Epithelial cell of proximal tubule (primary cell): ENCODE data around the gene RASGRP3. TPM values are rescaled to one million over a fixed set of nuclear protein-coding genes. Genes with fewer than 3 reads are reported as not detected.

ENCODE experiments used
- DNase-seq: peaks from one replicate; pipeline ENCODE4 v3.0.0-alpha.2; 2011; ENCODE audit warnings: low read depth
- H3K4me3 ChIP-seq: 2 replicates; pipeline ENCODE4 v1.5.1; 2011; ENCODE audit warnings: low read depth, mild to moderate bottlenecking, low read length
- total RNA-seq: library from RNA; depleted of rRNA; stranded (reverse); fragments of >200 nt; gene quantifications from 2 replicates; pipeline ENCODE4 v1.2.3, GENCODE V29; 2015
- TF ChIP-seq, protein P1 (sequence below): conservative IDR thresholded peaks from 2 replicates; pipeline ENCODE4 v1.5.1; 2012; ENCODE audit warnings: low read depth, mild to moderate bottlenecking, low read length

Gene RASGRP3
- total RNA-seq, 1 donor from 2014 or later: 1.1 TPM

- TF ChIP-seq, protein P1, sequence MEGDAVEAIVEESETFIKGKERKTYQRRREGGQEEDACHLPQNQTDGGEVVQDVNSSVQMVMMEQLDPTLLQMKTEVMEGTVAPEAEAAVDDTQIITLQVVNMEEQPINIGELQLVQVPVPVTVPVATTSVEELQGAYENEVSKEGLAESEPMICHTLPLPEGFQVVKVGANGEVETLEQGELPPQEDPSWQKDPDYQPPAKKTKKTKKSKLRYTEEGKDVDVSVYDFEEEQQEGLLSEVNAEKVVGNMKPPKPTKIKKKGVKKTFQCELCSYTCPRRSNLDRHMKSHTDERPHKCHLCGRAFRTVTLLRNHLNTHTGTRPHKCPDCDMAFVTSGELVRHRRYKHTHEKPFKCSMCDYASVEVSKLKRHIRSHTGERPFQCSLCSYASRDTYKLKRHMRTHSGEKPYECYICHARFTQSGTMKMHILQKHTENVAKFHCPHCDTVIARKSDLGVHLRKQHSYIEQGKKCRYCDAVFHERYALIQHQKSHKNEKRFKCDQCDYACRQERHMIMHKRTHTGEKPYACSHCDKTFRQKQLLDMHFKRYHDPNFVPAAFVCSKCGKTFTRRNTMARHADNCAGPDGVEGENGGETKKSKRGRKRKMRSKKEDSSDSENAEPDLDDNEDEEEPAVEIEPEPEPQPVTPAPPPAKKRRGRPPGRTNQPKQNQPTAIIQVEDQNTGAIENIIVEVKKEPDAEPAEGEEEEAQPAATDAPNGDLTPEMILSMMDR: no peak
- H3K4me3 ChIP-seq: no peak overlapping the region
- DNase-seq: no peak
Measured at GRCh38 chr2:33586766-33587165, 110.3 kb downstream of the RASGRP3 start.

DNA sequence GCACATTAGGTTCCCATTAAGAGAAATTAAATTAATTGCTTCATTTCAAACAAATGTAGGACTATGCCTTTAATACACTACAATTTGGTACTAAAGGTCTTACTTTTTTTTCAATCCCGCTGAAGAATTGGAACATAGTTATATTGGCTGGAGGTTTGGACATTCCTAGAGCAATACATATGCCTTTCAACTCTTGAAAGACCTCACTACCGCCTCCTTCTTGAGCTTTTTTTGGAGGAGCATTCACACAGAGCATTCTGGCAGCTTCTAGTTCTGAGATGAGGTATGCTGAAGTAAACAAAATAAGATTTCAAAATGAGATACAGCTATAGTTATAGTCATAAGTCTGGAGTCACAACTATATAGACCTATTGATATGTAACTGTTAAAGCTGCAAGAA, 111.8 kb downstream of the RASGRP3 start:
- TF ChIP-seq, protein P1: no peak
- DNase-seq: no peak

DNA sequence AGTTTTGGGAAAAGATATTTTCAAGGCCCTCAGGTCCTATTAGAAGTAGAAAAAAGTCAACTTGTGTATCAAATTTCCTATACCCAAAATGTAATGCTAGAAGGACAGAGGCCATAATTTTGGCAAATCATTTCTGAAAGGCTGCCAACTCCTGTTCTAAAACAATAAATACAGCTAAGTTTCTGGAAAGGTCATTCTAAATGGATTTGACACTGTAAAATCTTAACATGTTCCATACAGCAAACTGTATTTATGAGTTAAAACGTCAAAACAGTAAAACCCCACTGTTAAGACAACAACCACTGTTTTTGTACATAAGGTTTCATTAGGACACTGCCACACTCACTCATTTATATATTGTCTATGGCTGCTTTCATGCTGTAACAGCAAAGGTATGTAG, 113.0 kb downstream of the RASGRP3 start:
- no peak overlapping the region for H3K4me3 ChIP-seq
- TF ChIP-seq, protein P1: no peak
- no peak for DNase-seq

More for the DNA sequence above, 111.8 kb downstream of the RASGRP3 start:
- H3K4me3 ChIP-seq: no peak overlapping the region

DNA sequence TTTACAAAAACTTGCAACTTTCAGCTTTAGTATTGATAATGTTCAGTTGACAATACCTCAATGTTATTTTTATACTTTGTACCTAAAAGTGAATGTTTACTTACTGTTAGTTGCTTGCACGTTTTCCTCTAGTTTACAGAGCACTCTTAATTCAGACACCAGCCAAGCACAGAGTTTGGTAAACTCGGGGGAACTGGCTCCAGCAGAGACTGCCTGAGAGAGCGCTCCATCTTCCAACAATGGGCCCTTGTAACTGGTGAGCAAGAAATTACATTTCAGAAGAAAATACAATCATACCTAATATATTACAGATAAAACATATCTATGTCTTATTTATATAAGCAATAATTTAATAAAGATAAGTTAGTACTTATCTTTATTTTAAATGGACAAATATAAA, 118.9 kb downstream of the RASGRP3 start:
- TF ChIP-seq, protein P1: no peak
- no peak overlapping the region for H3K4me3 ChIP-seq
- no peak for DNase-seq

DNA sequence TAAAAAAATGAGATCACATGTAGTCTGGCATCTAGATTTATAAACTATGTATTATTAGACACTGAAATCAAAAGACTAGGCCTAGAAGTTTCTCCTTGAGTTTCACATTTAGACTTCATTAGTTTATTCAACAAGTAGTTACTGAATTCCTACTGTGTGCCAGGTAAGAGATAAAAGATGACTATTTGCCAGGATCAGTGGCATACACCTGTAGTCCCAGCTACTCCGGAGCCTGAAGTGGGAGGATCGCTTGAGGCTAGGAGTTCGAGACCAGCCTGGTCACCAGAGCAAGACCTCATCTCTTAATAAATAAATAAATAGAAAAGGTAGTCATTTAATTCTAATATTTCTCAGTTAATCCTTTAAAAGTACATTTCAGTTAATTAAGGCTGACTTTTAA, 120.6 kb downstream of the RASGRP3 start:
- TF ChIP-seq, protein P1: no peak
- H3K4me3 ChIP-seq: peak overlapping the region; percentile 2
- DNase-seq: no peak

DNA sequence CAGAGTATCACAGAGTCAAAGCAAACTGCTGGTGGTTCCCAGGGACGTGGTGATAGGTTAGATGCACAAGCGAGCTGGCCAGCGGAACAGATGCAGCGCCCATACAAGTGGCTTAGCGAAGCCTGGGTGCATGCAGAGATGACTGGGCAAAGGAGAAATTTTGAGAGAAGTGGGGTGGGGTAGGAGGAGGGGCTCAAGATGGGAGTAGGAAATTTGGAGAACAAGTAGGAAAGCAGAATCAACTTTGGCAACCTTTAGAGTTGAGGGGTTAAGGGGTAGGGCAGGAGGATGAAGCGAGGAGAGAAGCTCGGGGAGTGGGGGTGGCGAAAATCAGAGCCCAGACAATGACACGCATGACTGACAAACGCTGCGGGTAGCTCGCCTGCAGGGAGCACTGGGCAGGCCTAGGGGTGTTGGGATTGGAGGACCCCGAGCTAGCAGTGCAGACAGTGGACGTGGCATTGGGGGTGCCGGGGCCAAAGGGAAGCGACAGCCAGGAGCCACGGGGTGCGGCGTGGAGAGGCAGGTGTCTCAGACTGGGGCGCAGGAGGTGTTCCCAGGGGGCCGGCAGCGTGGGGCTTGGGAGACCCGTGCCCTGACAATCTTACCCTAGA, 122.2 kb downstream of the RASGRP3 start:
- DNase-seq: no peak
- TF ChIP-seq, protein P1: no peak
- peak overlapping the region; percentile 69 for H3K4me3 ChIP-seq

DNA sequence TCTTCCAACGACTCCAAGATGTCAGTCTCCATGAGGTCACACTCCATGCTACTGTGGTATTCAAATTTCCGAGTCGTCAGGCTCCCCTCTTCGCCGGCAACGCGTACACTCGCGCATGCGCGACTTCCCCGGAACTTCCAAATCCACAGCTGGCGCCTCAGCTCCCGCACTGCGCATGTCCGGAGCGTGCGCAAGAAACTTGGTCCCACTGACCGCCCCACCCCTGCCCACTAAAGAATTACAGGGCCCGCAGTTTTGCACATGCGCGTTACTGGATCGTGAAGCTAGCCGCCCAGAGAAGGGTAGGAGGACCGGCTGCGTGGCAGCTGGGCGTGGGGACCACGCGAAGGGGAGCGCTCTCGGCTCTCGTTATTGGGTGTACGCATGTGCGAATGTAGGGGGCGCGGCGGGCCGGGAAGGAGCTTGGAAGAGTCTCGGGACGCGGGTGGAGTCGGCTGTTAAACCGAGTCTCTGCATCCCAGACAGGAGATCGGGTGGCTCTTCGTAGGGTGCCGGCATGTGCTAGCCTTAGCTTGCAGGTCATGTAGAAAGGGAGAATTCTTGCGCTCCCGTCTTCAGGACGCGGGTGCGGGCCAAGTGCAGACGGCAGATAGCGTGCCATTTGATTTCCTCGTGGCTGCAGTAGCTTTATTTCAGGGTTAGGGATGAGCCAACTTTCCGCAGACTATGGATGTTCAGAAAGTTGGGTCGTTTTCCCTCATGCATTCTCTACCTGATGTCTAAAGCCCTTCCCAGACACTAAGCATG, 122.9 kb downstream of the RASGRP3 start, which contains the start of gene FAM98A:
TSS of gene FAM98A (minus strand) at position 125 of the 768 bp plus-strand sequence. CDS start at position 47, 78 bp downstream.
- DNase-seq: peak; percentile 75
- TF ChIP-seq, protein P1: peak; percentile 14

More for the DNA sequence above, 122.9 kb downstream of the RASGRP3 start, which contains the start of gene FAM98A:
- peak within 1 kb of the TSS; percentile 69 for H3K4me3 ChIP-seq
